Stimulated activated CD4-positive, alpha-beta T cell treated with anti-CD3 and anti-CD28 coated beads, Interleukin-12 subunit alpha, Interleukin-12 subunit beta, amount 100 ng/mL, for 24 hours (primary cell): ENCODE data around the gene ANO10.

ENCODE experiments used
- DNase-seq, 2 experiments: peaks; one replicate each; pipeline ENCODE4 v3.0.0-alpha.2; 2020; ENCODE audit warnings: low read depth in 2 of 2

The ANO10 gene

DNA sequence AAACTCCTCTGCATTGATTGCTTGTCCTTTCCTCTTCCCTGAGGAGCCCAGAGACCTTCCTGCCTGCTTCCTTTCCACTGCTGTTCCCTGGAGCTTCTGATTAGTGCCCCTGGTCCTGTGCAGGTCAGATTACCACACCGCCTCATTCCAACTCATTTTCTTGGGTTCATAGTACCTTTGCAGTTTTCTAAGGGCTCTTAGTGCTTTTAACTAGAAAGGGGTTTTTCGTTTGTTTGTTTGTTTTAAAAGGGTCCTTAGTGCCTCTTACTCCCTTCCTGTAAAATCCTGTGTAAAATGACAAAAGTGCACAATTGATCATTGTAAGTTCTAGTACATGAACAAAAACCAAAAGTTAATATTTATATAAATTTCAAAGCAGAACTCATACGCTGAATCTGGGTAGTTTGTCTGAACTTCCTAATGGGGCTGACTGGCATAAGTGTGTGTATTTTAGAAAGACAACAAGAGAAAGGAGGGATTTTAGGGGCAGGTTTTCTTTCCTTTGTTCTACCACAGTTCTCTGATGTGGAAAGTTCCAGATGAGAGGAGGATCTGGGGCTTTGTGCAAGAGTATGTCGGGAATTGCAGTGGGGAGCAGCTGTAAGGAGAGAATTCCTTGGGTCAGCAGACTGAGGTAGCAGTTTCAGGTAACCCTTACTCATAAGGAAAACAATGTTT lies 304.9 kb downstream of the ANO10 start:
- DNase-seq, result no peak
